Measurements from ENCODE around the gene NOXO1.

The NOXO1 gene

GRCh38 chr16:2009791-2010510, 28.7 kb upstream of the NOXO1 start, which contains the start of gene ZNF598:
ZNF598 (minus strand) TSS chr16:2009821.
- peak; percentile 83 for DNase-seq

GRCh38 chr16:2009164-2009711, 28.0 kb upstream of the NOXO1 start:
- peak; percentile 41 for DNase-seq

GRCh38 chr16:2008631-2009163, 27.4 kb upstream of the NOXO1 start:
- DNase-seq = no peak

- no peak for DNase-seq
These were observed 26.8 kb upstream of the NOXO1 start for GRCh38 chr16:2008009-2008526.

- DNase-seq = no peak
These were observed 26.0 kb upstream of the NOXO1 start for GRCh38 chr16:2007081-2007836.

DNA sequence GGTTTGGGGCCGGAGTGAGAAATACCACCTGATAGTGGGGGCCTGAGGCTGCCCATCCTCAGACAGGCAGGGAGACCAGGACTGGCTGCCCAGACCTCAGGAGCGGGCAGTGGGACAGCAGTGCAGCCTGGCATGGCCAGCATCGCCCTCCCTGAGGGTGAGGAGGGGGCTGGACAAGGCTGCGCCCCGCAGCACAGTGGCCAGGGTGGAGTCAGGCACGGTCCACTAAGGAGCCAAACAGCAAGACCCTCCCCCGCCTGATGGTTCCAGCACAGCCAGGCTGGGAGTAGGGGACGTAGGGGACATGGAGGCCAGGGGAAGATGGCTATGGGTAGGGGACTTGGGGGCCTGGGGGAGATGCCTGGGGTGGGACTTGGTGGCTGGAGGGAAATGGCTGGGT, 25.0 kb upstream of the NOXO1 start:
- DNase-seq = no peak

GRCh38 chr16:2005646-2006045, 24.4 kb upstream of the NOXO1 start:
- DNase-seq = no peak

DNA sequence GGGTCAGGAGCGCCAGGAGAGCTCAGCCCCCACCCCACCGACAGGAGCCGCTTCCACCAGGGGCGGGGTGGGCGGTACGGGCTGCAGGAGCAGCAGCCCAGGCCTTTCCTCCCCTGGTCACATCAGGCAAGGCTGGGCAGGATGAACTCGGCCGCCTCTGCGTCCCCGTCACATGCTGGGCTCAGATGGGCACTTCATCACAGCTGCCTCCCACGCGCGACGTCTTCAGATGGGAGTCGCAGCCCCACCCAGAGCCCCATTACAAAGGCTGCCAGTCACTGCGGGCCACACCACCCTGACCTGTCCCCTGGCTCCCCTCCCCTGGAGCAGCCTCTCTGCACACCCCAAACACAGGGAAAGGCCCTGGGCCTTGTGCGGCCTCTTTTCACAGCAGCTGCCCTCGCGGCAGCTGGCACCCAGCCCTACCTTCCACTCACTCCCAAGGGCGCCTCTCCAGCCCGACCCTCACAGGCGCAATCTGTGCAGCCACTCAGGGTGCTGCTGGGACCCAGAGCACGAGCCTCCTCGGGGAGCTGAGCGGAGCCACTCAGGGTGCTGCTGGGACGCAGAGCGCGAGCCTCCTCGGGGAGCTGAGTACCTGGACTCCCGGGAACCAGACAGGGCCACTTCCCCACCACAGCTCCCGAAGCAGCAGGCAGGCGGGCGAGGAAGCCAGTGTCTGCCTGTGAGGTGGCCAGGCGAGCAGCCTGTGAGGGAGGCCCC, 23.7 kb upstream of the NOXO1 start:
- DNase-seq = no peak

- DNase-seq = peak; percentile 89
These were observed 22.8 kb upstream of the NOXO1 start for GRCh38 chr16:2003827-2004641.

- no peak for DNase-seq
These were observed 22.1 kb upstream of the NOXO1 start for GRCh38 chr16:2003231-2003826.

- DNase-seq = no peak
These were observed 21.3 kb upstream of the NOXO1 start for GRCh38 chr16:2002406-2003230.

DNA sequence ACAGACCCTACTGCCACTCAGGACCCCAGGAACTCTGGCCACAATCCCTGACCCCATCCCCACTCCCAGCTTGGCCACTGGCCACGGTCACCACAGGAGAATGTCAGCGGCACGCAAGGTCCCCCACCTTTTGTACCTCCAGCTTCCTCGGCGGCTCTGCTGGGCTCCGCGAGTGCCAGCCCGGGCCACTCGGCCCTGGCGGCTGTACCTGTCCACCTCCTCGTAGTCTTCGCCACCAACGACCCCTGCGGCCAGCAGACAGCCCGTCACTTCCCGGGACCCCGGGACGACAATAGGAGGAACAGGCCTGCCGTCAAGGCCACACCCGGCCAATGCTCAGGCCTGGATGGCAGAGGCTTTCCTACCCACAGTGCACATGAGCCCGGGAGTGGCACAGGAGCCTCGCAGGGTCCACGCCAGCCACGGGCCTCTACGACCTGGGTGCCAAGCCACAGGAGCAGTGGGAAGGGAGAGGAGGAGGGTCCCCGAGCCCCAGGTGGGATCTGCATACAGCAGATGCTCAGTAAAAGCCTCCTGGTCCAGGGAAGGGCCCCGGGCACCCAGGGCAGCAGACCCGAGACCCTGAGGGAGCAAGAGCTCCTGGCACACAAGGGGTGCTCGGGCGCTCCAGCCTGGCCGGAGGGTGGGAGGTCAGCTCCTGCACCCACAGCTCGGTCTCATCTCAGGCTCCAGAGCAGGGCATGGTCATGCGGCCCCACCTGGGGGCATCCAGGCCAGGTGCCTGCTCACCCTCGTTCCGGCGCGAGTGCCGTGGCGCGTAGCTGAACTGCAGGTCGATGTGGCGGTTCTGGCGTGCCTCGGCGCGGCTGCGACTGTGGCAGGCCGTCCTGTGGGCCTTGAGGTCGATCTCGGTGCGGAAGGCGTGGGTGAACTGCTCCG, 20.4 kb upstream of the NOXO1 start:
- DNase-seq = no peak

DNA sequence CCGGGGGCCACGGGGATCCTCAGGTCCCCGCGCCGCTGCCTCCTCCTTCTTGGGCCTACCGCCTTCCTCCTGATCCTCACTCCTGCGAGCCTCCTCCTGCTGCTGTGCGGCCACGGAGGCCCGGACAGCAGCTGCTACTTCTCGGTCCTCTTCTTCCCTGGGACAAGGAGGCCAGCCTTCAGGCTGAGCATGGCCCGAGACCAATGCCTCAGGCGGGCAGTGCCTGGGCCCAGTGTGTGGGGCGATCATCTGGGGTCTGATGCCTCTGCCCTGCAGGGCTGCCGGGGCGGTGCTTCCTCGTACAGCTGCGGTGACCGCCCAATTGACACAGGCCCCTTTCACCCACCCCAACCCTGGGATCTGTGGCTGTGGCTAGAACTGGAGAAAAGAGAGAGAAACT, 19.8 kb upstream of the NOXO1 start:
- no peak for DNase-seq

DNA sequence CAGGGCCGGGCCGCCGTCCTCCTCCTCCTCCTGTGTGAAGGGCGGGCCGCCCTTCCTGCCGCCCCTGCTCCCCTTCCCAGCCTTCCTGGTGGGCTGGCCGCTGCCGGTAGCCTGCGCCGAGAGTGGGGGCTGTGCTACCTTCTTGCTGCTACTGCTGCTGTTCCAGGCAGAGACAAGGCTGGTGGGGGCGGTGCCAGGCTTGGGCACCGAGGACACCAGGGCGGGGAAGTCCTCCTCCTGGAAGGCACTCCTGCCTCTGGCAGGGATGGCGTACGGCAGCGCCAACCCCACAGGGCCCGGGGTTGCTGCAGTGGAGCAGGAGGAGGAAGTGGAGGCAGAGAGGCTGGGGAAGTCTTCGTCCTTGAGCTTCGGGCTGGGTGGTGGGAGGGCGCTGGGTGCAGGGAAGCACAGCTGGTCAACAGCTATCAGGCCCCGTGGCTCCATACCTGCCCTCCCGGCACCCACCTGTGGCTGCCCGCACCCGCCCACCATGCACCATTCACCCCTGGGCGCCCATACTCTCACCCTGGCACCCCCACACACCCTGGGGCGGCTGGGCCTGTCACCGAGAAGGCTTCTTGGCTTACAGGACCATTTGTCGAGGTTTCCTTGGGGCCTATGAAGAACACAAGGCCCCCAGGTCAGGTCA, 18.7 kb upstream of the NOXO1 start:
- DNase-seq = no peak

- no peak for DNase-seq
These were observed 17.9 kb upstream of the NOXO1 start for GRCh38 chr16:1998852-1999801.

- no peak for DNase-seq
These were observed 17.1 kb upstream of the NOXO1 start for GRCh38 chr16:1998360-1998835.

DNA sequence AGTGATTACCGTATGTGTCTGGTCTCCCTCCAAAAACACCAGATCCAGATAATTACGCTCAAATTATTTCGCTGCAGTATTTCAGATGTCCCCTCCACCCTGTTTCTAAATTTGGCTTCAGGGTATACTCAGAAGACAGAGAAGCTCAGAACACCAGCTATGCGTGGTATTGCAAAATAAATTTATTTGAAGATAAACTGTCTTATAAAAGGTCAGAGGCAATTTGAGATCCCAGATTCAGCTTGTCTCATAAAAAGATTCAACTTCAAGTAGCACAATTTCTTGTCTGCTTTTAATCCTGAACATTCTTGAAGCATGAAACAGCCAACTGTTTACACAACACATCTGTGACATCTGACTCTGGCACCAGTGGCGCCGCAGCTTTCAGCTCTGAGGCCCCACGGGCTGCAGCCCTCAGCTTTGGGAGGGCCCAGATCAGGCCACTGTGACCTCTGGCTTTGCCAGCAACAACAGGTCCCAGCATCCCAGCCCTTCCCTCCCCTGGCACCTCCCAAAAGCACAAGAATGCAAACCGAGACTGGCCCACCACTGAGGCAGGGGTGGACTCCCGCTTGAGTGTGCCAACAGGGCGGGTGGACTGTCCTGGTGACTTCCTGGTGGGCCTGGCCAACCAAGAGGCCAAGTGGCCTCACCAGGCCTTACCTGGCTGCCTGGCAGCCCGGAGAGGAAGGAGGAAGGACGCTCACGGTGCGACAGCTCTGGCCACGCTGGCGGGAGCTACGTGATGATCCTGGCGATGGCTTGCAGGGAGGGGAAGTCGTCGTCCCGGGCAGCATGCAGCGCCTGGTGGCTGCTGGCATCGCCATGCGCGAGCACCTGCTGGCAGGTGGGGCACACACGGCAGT, 16.5 kb upstream of the NOXO1 start:
- DNase-seq = no peak
